ENCODE data around the gene PSME2.

Gene PSME2

DNA sequence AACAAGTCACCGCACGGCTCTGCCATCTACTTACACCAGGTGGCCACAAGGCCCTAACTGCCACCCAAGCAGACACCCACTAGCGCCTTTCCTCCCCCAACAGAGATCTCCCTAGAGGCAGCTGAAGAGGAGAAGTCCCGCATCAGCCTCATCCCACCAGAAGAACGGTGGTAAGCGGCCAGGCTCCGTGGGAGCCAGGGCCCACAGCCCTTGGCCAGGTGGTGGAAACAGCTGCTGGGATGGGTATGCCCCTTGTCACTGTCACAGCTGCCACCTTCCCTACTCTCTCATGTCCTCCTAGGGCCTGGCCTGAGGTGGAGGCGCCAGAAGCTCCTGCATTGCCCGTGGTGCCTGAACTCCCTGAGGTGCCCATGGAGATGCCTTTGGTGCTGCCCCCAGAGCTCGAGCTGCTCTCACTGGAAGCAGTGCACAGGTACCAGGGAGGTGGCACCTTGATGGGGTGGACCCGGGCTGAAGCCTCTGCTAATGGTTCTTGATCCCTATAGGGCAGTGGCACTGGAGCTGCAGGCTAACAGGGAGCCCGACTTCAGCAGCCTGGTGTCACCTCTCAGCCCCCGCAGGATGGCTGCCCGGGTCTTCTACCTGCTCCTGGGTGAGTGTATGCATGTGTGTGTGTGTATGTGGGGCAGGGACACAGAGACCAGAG, 33.0 kb upstream of the PSME2 start:
- no peak for DNase-seq (ENCODE audit: low read depth)

DNA sequence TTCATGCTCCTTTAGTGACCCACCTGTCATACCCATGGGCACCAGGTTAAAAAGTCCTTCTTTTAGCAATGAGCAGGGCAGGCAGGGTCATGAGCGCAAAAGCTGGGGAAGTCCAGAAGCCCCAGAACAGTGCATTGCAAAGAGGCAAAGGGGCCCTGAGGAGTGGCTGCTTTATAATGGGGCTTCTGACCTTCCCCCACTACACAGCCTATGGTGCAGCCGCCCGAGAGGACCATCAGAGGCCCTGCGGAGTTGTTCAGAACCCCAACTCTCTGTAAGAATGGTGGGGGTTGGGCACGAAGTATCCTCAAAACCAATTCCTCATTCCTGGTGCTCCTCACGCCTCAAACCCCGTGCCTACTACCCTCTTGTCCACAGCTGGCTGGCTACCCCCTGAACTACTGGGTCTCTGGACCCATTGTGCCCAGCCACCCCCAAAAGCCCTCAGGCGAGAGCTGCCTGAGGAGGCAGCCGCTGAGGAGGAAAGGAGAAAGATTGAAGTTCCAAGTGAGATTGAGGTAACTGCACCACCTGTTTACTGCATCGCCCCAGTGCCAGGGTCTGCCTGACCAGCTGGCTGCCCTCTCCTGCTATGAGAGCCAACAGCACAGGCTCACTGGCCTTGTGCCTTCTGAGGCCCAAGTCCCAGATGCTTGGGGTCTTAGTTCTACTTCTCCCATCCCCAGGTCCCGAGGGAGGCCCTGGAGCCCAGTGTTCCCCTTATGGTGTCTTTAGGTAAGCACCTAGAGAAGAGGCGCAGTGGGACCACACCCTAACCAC, 32.2 kb upstream of the PSME2 start:
- DNase-seq (ENCODE audit: low read depth): no peak

DNA sequence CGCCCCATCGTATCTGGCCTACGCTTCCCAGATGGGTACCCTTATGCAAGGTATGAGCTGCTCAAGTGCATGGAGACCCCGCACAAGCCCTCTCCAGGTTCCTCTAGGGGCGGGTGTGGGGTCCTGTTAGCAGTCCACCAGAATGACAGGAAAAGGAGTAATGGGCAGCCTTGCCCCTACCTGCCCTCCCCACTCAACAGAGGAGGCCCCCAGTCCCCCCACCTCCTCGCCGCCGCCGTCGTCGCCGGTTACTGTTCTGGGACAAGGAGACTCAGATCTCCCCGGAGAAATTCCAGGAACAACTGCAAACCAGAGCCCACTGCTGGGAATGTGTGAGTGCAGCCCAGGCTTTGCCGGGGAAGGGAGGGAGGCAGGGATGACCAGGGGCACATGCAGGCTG, 31.5 kb upstream of the PSME2 start:
- no peak for DNase-seq (ENCODE audit: low read depth)

DNA sequence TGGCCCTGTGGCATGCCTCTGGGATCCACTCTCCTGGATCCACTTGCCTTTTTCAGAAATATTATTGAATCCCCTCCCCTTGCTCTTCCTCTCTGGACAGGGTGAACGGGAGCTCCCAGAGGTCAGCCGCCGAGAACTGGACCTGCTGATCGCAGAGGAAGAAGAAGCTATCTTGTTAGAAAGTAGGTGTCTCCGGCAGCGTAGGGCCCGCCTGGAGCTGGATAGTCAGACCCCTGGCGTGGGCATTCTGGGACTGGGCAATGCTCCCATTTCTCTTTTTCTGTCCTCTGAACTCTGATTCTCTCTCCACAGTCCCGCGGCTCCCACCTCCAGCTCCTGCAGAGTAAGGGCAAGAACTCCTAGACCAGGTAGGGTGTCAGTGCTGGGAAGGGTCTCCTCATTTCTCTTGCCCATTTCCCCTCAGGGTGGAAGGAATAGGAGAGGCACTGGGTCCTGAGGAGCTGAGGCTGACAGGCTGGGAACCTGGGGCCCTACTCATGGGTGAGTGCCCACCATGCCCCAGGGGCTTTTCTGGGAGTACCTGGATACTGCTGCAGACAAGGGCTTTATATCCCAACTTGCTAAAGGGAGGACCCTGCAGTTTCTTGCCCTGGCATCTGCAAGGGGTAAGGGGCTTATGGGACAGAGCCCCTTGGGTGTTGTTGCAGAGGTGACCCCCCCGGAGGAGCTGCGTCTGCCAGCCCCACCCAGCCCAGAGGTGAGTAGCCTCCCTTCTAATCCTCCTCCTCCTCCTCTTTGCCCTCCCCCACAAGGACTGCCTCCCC, 30.8 kb upstream of the PSME2 start:
- DNase-seq (ENCODE audit: low read depth): no peak

DNA sequence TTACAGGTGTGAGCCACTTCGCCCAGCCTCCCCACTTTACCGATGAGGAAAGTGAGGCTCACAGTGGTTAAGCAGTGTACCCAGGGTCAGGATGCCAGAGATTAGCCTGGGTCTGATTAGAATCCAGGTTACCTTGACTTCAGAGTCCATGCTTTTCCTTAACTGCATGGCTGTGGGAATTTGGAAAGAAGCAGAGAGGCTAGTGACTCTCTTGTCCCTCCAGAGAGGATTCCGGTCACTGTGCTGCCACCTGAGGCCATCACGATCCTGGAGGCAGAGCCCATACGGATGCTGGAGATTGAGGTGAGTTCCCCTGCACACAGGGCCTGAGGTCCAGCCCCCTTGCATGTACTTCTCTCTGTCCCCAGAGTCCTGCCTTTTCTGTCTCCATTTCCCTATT, 30.2 kb upstream of the PSME2 start:
- no peak for DNase-seq (ENCODE audit: low read depth)

DNA sequence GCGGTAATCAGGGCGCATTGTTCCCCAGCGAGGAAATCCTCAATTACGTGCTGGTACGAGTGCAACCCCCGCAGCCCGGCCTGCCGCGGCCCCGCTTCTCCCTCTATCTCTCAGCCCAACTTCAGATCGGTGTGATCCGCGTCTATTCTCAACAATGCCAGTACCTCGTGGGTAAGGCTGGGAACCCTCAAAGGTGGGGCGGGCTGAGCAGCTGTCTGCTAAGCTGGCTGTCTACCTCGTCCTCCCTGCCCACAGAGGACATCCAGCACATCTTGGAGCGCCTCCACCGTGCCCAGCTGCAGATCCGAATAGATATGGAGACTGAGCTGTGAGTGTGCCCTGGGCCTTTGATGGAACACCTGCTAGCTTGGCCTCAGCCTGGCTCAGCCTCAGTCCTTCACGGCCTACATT, 26.5 kb upstream of the PSME2 start:
- no peak for DNase-seq (ENCODE audit: low read depth)

DNA sequence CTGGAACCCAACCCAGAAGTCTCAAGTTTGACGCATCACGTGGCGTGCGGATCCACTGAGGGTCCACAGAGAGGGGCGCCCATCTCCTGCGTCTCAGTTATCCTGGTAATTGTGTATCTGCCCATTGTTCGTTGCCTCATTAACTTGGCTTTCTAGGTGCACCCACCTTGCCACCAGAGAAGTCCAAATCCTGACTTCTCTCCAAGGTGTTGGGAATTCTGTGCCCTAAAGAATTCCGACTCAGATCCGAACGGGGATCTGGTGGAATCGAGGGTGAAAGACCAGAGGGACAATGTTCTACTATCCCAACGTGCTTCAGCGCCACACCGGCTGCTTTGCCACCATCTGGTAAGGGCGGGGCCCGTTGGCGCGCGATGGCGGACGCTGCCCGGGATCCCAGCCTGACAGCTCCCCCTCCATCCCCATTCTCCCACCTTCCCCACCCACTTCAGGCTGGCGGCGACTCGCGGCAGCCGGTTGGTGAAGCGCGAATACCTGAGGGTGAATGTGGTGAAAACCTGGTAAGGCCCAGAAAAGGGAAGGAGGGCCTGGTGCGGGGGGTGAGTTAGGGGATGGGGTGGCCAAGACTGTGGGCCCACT, 26.0 kb upstream of the PSME2 start:
- no peak for DNase-seq (ENCODE audit: low read depth)

DNA sequence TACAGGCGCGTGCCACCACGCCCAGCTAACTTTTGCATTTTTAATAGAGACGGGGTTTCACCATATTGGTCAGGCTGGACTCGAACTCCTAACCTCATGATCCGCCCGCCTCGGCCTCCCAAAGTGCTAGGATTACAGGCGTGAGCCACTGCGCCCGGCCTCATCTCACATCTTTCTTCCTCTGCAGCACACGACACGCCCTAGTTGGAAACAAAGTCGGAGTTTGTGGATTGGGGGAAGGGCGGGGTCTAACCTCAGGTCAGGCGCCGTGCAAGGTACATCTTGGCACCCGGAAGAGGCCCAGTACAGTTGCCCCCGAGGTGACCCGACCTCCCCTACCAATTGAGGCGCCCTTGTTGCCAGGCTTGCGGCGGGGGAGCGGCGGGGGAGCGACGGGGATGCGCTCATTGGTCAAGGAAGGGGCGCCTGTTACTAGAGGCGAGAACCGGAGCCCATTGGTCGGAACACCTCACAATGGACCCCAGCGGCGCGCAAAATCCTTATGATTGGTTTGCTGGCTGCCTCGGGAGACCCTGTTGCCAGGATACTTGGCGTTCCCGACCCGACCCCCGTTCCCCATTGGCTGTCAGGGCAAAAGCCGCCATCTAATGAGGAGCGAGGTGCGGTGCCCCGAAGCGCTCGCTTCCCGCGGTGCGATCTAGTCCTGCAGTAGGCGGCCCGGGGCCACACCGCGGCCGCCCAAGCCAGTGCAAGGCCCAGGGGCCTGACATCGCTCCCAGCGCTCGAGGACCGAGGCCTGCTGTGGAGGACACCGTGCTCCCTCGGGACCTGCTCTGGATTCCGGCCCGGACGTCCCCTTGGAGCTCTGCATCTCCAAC, 25.2 kb upstream of the PSME2 start, which contains the start of gene REC8:
TSS of gene REC8 (plus strand) at position 659 of the 839 bp plus-strand sequence. CDS start 473 bp downstream, outside the sequence.
- DNase-seq (ENCODE audit: low read depth): peak; percentile 62

DNA sequence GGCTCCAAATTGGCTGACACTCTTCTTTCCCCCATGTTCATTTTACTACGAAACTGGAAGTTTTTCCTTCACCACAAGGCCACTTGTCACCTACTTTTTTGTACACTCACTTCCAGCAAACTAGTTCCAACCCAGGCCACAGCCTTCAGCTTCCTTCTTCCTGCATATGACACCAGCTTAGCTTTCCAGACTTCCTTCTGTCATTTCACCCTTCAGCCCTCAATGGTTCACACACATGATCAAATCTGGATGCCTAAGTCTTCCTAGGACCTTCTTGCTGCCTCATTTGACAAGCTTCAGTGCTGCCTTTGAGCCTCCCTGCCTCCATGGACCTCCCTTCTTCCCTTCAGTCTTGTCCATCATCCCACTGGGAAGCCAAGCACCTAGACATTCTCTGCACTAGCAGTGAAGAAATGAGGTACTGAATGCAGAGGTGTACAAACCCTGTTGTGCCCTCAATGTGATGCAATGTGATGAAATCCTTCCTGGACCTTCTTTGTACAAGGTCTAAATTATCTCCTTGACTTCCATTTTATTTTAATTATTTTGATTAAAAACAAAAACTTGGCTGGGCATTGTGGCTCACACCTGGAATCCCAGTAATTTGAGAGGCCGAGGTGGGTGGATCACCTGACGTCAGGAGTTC, 21.2 kb upstream of the PSME2 start:
- DNase-seq (ENCODE audit: low read depth): no peak

DNA sequence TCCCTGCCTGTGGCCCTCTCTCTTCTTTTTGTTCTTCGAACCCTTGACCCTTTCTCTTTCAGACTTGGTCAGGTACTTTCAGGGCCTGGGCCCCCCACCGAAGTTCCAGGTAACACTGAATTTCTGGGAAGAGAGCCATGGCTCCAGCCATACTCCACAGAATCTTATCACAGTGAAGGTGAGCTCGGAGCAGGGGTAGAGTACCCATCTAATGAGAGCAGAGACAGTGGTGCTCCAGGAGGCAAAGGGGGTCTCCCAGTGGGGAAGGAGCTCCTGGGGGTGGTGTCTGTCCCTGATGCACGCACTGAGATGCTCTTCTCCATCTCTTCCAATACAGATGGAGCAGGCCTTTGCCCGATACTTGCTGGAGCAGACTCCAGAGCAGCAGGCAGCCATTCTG, 19.4 kb upstream of the PSME2 start:
- no peak for DNase-seq (ENCODE audit: low read depth)

DNA sequence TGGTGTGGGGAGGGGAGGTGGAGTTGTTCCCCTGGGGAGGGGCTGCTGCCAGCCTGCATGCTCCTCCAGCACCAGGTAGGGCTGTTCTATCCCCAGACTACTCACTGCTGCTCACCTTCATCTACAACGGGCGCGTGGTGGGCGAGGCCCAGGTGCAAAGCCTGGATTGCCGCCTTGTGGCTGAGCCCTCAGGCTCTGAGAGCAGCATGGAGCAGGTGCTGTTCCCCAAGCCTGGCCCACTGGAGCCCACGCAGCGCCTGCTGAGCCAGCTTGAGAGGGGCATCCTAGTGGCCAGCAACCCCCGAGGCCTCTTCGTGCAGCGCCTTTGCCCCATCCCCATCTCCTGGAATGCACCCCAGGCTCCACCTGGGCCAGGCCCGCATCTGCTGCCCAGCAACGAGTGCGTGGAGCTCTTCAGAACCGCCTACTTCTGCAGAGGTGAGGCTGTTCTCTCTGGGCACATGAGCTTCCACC, 18.1 kb upstream of the PSME2 start:
- DNase-seq (ENCODE audit: low read depth): no peak

DNA sequence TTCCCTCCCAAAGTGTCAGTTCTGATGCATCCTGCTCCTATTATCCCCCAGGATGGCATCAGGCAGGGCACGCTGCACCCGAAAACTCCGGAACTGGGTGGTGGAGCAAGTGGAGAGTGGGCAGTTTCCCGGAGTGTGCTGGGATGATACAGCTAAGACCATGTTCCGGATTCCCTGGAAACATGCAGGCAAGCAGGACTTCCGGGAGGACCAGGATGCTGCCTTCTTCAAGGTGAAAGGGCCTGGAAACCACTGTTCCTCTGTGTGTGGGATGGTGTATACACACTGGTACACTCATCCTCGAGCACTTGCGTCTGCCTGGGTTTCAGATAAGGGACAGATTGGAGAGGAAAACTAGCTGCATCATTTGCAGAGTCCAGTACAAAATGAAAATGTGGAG, 15.7 kb upstream of the PSME2 start:
- DNase-seq (ENCODE audit: low read depth): no peak

DNA sequence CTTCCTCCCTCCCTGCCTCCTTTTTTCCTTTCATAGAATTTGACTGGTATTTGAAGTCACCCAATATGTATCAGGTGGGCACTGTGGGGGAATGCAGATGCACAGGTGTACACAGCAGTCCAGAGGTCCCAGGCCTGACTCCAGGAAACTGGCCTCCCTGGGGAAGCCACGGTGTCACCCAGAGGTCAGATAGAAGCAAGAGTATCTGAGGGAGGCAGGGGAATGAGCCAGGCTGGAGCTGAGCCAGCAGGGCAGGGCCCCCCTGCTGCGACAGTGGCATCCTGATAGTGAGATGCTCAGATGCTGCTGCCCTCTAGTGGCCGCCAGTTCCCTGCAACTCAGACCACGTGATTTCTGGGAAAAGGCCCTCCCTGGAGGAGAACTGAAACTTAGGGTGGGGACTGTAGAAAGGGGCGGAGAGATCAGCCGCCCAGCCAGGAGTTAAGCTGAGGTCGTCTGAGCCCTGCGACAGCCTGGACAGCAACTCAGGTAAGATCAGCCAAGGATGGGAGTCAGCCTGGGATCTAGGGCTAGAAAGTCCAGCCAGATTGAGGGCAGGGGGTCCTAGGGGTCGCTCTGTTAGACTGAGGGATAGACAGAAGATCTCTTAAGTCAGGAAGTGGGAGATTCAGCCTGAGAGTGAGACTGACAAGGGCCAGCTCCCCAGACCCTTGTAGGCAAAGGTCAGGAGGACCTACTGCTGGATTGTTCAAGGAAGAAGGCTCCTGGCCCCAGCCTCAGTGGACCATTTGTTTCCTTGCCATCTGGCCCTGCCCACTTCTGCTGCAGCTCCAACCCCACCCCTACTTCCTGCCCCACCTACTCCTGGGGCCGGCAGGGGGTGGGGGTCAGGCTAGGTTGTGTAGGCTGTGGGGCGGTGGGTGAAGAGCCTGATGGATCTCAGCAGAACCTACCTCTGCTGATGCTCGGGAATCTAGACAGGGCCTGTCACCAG, 14.7 kb upstream of the PSME2 start, which contains the start of gene IRF9:
TSS of gene IRF9 (plus strand) at position 416 of the 955 bp plus-strand sequence. CDS start 880 bp downstream, outside the sequence.
- peak; percentile 98 for DNase-seq (ENCODE audit: low read depth)

DNA sequence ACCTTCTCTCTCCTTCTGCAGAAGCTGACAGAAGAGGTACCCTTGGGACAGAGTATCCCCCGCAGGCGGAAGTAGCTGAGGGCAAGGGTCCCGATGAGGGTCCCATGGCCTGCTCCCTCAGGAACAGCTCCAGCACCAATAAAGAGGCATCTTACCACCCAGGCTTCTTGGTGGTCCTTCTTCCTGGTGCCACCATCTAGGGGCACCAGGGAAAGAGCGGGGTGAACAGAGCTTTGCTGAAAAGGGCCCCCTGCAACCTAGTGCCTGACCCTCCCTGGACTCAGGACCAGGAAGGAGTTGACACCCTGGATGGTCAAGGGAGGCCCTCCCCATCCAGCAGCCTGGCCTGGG, 14.1 kb upstream of the PSME2 start:
- DNase-seq (ENCODE audit: low read depth): no peak

DNA sequence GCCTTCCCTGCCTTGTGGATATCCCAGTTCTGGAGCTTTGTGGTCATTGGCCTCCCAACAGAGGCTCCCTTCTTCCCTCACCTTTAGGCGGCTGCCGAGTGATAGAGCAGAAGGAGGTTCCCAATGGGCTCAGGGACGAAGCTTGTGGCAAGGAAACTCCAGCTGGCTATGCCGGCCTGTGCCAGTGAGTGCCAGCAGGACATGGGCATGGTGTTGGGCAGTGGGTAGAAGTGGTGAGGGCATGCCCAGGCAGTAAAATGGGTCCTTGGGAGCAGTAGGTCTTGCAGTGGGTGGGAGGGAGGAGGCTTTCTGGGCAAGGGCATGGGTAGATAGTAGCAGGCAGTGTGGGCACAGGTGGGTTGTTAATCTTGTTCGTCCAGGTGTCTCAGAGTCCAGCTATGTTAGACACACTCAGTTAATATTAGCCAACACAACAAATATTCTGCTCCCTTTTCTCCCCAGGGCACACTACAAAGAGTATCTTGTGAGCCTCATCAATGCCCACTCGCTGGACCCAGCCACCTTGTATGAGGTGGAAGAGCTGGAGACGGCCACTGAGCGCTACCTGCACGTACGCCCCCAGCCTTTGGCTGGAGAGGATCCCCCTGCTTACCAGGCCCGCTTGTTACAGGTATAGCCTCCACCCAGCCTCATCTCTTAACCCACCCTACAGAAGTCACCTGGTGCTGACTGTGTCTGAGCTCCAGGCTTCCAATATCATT, 13.5 kb upstream of the PSME2 start:
- no peak for DNase-seq (ENCODE audit: low read depth)

DNA sequence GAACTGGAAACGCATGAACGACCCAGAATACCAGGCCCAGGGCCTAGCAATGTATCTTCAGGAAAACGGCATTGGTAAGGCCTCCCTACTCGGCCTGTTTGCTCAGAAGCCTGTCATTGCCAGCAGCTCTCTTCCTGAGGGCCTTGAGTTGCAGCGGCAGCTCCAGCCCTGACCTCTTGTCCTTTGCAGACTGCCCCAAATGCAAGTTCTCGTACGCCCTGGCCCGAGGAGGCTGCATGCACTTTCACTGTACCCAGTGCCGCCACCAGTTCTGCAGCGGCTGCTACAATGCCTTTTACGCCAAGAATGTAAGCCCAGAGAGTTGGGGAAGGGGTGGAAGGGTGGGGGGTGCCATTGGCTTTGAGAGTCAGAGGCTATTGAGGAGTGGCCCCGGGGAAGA, 10.9 kb upstream of the PSME2 start:
- DNase-seq (ENCODE audit: low read depth): no peak

DNA sequence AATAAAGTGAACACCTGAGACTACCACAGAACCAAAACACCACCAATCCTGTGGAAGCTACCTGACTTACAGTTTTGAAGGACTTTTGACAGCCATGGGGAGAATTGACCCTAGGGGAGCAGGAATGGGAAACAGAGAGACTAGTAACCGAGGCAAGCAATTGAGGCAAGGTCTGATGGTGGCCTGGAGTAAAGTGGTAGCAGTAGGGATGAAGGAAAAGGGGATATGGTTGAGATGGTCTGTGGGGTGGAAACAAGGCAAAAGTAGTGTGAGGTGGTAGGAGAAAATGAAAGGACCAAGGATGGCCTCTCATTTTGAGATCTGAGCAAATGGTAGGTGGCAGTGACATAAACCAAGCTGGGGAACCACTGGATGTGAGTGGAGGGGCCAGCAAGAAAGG, 10.4 kb upstream of the PSME2 start:
- no peak for DNase-seq (ENCODE audit: low read depth)

DNA sequence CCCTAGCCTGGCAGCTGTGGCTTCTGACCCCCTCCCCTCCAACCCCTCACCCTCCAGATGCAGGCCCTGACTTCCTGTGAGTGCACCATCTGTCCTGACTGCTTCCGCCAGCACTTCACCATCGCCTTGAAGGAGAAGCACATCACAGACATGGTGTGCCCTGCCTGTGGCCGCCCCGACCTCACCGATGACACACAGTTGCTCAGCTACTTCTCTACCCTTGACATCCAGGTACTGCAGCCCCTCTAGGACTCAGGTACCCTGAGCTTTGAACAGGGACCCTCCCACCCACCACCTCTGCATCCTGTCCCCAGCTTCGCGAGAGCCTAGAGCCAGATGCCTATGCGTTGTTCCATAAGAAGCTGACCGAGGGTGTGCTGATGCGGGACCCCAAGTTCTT, 8.7 kb upstream of the PSME2 start:
- no peak for DNase-seq (ENCODE audit: low read depth)
